LoVo (cell line): ENCODE results near the gene SETD1A.

Experiments used
- DNase-seq: peaks from one replicate; pipeline ENCODE4 v3.0.0-alpha.2; 2016; ENCODE audit warnings: low spot score

Gene SETD1A

DNA sequence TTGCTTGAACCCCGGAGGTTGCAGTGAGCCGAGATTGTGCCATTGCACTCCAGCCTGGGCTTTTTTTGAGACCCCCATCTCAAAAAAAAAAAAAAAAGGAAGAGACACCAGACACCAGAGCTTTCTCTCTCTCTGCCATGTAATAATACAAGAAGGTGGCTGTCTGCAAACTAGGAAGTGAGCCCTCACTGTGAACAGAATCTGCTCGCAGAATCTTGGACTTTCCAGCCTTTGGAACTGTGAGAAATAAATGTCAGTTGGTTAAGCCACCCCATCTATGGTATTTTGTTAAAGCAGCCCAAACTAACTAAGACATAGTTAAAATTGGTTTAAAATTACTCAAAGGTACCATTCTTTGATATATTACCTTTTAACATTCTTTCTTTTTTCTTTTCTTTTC is 63.0 kb downstream of the SETD1A start:
- DNase-seq, result no peak

DNA sequence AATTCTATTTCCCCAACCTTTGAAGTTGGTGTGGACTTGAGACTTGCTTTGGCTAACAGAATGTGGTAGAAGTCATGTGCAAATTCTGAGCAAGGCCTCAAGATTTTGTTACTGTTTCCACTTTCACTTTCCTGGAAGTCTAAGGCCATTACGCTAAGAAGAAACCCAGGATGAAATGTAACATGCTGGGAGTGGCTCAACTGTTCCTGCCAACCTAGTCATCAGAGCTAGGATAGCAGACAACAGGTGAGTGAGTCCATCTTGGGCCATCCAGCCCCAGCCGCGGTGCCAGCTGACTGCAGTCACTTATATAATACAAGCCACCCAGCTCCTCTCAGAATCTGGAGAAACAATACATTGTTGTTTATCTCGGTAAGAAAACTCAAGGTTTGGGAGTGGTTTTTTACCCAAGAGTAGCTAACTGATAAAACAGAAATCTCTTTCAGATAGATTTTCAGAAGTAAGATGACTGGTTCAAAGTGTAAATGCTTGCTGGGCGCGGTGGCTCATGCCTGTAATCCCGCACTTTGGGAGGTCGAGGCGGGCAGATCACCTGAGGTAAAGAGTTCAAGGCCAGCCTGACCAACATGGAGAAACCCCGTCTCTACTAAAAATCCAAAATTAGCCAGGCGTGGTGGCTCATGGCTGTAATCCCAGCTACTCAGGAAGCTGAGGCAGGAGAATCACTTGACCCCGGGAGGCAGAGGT is 65.1 kb downstream of the SETD1A start:
- no peak for DNase-seq

DNA sequence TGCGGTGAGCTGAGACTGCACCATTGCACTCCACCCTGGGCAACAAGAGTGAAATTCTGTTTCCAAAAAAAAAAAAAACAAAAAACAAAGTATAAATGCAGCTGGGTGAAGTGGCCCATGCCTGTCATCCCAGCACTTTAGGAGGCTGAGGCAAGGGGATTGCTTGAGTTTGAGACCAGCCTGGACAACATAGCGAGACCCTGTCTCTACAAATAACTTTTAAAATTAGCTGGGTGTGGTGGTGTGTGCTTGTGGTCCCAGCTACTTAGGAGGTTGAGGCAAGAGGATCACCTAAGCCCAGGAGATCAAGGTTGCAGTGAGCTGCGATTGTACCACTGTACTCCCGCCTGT is 65.7 kb downstream of the SETD1A start:
- DNase-seq, result no peak

DNA sequence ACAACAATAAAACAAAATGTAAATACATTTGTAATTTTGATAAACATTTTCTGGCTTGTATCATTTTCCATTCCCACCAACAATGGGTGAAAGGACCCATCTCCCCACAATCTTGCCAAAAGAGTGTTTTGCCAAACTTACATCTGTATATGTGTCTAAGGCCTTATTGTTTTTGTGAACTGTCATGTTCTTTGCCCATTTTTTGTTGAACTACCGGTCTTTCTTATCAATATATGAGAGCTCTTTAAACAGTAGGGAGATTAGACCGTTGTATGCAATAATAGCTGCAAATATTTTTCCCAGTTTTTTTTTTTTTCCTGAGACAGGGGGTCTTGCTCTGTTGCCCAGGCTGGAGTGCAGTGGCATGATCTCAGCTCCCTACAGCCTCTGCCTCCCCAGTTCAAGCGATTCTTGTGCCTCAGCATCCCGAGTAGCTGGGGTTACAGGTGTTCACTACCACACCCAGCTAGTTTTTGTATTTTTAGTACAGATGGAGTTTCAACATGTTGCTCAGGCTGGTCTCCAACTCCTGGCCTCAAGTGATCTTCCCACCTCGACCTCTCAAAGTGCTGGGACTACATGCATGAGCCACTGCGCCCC is 66.2 kb downstream of the SETD1A start:
- no peak for DNase-seq

DNA sequence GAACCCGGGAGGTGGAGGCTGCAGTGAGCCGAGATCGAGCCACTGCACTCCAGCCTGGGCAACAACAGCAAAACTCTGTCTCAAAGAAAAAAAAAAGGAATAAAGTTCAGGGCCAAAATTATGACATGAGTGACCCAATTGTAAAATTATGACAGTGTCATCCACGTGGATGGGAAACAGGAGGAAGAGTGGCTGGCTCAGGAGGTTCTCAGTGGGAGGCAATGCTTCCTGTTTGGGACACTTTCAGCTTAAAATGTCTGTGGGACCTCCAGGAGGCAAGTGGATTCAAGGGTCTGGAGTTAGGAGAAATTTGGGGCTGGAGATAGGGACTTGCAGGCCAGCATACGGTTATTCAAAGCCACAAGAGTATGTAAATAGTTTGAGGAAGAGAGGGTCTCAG is 67.8 kb downstream of the SETD1A start:
- DNase-seq, result no peak

DNA sequence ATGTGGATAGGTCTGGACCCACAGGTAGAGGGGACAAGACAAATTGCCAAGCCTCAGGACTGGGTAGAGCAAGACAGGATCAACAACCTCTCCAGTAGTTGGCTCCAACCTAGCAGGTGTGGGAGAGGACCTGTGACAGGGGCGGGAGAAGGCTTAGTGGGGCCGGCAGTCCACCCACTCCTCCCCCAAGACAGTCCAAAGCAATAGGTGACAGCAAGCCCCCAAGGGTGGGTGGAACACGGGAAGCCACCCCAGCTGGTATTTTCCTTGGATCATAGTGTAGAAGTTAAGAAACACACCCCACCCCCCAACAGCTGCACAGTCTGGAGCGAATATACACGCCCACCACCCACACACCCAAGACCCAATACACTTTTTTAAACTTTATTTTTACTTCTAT is 71.7 kb downstream of the SETD1A start:
- DNase-seq, result no peak

DNA sequence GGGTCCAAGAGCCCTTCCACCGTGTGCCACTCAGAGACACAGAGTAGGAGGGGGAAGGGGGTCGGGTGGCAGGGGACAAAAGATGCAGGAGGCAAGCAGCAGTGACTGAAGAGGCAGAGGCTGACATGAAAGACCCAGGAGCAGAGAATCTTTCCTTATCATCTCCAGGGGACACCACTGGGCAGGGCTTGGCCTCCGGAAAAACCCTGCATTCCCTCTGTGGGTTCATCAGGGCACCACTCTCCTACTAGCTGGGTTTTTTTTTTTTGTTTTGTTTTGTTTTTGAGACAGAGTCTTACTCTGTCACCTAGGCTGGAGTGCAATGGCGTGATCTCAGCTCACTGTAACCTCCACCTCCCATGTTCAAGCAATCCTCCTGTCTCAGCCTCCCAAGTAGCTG is 73.7 kb downstream of the SETD1A start:
- no peak for DNase-seq

DNA sequence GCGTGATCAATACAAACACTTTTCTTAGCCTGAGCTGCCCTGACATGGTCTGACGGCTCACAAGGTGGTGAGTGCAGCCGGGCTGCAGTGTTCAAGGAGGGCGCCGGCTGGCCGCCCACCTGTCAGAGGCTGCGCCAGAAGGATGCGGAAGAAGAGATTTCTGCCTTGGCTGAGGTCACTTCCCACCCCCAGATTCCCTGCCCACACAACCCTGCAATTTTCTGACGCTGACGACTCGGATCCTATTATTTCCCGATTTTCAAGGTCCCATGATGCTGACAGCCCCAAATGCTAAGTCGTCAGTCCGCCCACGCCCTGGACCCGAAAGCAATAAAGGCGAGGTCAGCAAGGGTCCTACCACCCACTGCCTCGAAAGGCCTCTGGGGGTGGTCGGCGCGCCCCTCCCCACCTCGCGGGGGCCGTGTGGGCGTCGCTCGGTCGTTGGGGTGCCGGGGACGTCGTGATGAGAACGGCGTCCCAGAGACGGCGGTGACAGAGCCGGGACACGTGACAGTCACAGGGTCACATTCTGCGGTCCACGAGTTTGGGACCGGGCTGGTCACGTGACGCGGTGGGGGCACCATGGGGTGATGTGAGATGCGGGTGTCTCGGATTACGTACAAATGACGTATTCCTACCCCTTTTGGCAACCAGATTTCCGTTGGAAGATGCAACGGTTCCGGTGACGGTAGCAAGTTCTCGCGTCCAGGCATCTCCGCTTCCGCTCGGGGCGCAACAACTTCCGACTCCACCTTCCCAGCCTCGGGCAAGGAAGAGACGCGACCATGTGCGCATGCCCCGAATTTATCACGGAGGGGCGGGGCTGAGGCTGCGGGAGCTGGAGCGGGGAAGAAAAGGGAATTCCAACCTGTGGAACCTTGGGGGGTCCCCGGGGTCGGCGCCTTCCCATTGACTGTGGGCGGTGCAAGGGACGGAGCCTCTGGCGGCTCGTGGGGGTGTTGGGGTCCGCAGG is 75.5 kb downstream of the SETD1A start, which contains the start of gene STX4:
TSS of gene STX4 (plus strand) at position 823 of the 973 bp plus-strand sequence. CDS start 248 bp downstream, outside the sequence.
- peak; percentile 98 for DNase-seq

DNA sequence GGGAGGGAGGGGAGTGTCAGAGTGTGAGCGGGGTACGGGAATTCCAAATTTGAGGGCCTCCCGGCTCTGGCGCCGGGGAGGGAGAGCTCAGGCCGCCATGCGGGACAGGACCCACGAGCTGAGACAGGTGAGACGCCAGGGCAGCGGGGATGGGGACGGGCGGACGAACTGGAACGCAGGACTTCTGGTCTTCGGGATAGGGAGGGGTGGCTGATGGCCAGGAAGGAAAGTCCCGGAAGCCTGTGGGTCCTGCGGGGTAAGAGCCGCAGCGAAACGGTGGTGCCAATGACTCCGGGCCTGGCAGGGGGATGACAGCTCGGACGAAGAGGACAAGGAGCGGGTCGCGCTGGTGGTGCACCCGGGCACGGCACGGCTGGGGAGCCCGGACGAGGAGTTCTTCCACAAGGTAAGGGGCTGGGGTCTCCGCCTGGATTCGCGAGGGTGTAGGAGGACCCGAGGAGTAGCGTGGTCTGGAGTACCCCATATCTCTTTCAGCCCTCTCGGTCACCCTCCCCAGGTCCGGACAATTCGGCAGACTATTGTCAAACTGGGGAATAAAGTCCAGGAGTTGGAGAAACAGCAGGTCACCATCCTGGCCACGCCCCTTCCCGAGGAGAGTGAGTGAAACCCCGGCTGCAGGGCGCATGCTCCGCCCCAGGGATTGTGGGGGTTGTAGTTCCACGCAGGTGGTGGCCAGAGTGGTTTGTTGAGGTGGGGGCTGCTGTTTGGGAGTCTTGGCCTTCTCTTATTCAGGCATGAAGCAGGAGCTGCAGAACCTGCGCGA is 76.3 kb downstream of the SETD1A start:
- DNase-seq, result peak; percentile 86
